ENCODE measurements around the gene ZNF143.

ZNF143 gene

GRCh38 chr11:9577556-9577955, 116.7 kb downstream of the ZNF143 start:
- no peak overlapping the region for H3K27ac ChIP-seq
- TF ChIP-seq CTCF (IDR thresholded peaks at IDR 0.05) (no peak), ZFX (IDR thresholded peaks at IDR 0.05; ENCODE audit: borderline replicate concordance) (no peak)
